Stimulated activated CD4-positive, alpha-beta T cell treated with anti-CD3 and anti-CD28 coated beads, Interleukin-4, amount 100 ng/mL, for 4 hours (primary cell): ENCODE measurements around the gene OMP.
"Not testable (repeated sequence)": the region's sequence is repeated elsewhere in the genome, so short reads cannot be mapped to it uniquely, and the experiment has no call there.

ENCODE experiments used
- DNase-seq, 2 experiments: peaks; one replicate each; pipeline ENCODE4 v3.0.0-alpha.2; 2020

The OMP gene

DNA sequence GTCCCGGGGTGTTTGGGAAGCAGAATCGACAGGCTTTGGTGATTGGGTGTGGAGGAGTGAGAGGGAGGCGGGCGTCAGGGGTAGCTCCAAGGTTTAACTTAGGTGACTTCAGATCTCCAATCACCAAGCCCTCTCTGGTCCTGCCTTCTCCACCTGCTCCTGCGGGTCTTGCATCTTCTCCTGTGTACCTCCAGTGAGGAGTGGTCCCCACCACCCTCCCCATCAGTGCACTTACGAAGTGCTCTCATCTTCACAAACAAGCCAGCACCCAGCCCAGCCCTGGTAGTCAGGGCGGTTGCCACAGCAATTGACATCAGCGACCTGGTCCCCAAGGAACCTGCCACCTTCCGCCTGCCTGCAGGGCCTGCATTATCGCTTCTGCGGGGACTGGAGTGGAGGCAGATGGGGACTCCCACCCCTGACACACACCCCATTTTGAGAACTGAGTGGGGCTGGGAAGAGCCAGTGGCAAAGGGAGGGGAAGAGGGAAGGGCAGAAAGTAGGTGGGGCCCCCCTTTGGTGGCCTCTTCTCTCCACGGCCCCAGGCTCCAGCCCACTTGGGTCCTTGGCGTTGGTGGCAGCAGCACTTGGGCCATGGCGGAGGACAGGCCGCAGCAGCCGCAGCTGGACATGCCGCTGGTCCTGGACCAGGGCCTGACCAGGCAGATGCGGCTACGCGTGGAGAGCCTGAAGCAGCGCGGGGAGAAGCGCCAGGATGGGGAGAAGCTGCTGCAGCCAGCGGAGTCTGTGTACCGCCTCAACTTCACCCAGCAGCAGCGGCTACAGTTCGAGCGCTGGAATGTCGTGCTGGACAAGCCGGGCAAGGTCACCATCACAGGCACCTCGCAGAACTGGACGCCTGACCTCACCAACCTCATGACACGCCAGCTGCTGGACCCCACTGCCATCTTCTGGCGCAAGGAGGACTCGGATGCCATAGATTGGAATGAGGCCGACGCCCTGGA lies at the start of gene OMP:
Gene OMP, plus strand, starts transcription at position 595 of the 965 bp plus-strand sequence. Its CDS starts 0 bp downstream, at position 595.
- DNase-seq = no peak

DNA sequence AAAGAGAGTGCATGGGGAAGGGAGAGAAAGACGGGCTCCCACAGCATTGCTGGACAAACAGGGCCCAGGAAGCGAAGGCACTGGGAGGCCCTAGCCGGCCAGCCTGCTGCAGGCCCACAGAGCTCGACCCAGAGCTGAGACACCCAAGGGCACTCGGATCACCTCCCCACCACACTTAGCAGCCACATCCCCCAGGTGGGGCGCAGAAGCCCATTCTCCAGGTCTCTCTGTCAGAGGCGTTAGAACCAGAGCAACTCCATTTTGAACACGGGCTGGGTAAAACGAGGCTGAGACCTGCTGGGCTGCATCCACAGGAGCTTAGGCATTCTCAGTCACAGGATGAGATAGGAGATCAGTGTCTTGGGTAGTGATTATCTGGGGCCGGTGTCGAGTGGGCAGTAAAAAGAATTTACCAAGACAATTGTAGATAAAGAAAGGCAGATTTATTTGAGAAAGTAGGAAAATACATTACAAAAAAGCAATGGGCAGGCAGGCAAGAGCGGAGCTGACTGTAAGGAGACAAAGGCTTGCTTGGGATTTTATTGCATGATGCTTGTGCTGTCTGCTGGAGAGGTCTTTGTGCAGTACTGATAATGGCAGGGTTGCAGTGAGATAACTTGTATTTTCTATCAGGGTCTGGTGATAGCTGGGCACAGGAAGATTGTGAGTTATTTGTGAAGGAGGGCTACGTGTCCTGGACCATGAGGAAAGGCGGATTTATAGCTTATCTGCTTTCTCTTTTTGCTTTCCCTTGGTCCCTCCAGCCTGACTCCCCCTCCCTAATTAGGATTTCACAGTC lies 49.2 kb upstream of the OMP start:
- no peak for DNase-seq

DNA sequence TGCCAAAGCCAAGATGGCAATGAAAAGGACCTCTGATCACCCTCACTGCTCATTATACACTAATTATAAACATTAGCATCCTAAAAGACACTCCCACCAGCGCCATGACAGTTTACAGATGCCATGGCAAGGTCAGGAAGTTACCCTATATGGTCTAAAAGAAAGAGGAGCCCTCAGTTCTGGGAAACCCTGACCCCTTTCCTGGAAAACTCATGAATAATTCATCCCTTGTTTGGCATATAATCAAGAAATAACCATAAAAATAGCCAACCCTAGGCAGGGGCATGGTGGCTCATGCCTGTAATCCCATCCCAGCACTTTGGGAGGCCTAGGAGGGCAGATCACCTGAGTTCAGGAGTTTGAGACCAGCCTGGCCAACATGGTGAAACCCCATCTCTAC lies 48.6 kb upstream of the OMP start:
- no peak for DNase-seq

DNA sequence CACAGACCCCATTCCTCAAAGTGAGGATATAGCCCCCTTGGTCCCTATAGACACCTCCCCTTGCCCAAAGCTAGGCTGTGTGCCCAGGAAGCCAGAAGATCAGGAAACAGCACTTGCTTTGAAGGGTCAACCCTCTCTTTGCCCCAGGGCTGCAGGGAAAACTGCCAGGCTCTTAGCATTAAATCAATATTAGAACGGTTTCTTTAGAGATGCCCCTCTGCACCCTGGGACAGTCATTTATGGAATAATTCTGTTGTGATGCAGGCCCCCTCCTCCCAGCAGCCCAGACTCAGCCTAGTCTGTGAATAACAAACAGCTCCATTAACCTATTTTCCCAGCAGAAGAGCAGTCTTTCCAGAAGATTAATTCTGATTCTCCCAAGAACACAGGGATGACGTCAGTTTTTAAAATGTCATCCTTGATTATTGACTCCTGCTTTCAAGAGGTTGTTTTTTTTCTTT lies 47.5 kb upstream of the OMP start:
- no peak for DNase-seq

DNA sequence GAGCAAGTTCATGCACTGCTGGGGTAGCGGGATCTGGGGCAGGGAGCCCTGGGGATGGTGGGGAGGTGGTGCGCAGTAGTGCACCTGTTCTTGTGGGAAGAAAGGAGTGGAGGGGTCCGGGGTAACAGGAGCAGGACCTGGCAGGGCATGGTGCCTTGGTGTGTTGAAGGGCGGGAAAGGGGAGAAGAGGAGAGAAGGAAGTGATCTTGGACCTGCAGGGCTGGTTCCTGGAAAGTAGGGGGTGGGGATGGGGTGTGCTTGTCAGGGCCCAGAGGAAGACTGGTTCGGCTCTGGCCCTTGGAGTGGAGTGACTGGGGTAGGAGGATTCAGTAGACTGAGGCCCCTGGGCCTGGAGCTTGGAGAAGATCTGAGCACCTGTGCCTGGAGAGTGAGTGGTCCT lies 46.7 kb upstream of the OMP start:
- no peak for DNase-seq

- no peak for DNase-seq
These were observed 45.7 kb upstream of the OMP start for GRCh38 chr11:77056814-77057402.

GRCh38 chr11:77057938-77058474 lies 44.6 kb upstream of the OMP start:
- no peak for DNase-seq

GRCh38 chr11:77058900-77059299 lies 43.7 kb upstream of the OMP start:
- DNase-seq = no peak

- no peak for DNase-seq
These were observed 42.8 kb upstream of the OMP start for GRCh38 chr11:77059806-77060205.

GRCh38 chr11:77060234-77060633 lies 42.4 kb upstream of the OMP start:
- DNase-seq = no peak

GRCh38 chr11:77061258-77061657 lies 41.4 kb upstream of the OMP start:
- not testable (repeated sequence) for DNase-seq

GRCh38 chr11:77062924-77063323 lies 39.7 kb upstream of the OMP start:
- DNase-seq = no peak

- DNase-seq = no peak
These were observed 39.2 kb upstream of the OMP start for GRCh38 chr11:77063407-77063806.

- no peak for DNase-seq
These were observed 38.8 kb upstream of the OMP start for GRCh38 chr11:77063861-77064260.

DNA sequence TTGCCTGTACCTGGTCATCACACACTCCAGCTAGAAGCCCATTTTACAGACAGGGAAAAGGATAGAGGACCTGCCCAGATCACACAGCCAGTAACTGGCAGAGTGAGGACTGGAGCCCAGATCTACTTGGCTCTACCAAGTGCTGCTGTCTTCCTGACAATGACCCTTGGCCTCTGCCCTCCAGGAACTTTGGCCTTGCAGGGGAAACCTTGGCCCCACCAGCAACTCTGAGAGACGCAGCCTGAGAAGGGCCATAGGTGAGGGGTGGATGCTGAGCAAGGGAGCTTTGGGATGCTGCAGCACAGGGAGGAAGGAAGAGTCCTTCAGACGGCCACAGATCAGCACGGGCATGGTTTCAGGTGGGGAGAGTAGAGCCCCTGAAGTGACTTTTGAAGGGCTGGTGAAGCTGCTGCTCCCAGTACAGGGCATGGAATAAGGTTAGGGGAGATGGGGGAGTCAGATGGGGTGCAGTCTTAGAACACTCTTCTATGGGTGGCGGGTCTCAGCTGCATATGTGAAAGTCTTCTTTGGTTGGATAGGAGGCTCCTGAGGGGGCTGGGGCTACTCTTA lies 37.9 kb upstream of the OMP start:
- DNase-seq = no peak

GRCh38 chr11:77065878-77066228 lies 36.8 kb upstream of the OMP start:
- peak in 1 of 2 experiments; percentile 14 for DNase-seq

DNA sequence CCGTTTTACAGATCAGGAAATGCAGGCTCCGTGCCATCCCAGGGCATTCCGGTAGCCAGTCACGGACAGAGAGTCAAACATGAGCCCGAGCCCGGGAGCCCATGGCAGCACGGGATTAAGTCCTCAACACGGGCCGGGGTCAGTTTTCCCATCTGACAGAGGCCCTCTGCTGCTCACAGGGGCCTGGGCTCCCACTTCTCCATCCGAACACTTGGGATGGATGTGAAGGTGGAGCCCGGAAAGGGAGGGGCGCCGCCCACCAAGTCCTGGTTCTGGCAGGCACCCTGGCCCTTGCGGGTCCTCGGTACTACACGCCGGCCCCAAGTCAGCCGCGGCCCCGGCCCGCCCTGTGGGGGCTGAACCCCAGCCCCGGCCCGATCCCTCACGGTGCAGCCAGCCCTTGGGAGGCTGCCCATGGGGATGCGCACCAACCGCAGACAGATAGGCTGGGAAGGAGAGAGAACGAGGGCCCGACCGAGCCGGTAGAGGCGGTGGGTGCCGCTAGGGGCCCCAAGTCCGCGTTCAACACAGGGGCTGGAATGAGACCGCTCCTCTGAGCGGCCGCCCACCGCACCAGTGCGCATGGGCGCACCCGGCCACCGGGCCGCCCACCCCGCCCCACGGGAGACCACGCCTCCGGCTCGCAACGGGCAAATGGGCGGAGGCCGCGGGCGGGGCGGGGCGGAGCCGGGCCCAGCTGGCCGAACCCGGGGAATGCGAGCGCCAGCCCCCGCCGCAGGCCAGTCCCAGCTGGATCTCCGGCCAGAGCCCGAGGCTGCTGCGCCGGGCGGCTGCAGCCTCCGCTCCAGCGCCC lies 36.2 kb upstream of the OMP start, which contains the start of gene CAPN5:
Gene CAPN5, plus strand, starts transcription at position 743 of the 814 bp plus-strand sequence. CDS start 17,916 bp downstream, outside the sequence.
- DNase-seq = peak; percentile 80 to 90

- no peak for DNase-seq
These were observed 34.7 kb upstream of the OMP start for GRCh38 chr11:77067861-77068443.

DNA sequence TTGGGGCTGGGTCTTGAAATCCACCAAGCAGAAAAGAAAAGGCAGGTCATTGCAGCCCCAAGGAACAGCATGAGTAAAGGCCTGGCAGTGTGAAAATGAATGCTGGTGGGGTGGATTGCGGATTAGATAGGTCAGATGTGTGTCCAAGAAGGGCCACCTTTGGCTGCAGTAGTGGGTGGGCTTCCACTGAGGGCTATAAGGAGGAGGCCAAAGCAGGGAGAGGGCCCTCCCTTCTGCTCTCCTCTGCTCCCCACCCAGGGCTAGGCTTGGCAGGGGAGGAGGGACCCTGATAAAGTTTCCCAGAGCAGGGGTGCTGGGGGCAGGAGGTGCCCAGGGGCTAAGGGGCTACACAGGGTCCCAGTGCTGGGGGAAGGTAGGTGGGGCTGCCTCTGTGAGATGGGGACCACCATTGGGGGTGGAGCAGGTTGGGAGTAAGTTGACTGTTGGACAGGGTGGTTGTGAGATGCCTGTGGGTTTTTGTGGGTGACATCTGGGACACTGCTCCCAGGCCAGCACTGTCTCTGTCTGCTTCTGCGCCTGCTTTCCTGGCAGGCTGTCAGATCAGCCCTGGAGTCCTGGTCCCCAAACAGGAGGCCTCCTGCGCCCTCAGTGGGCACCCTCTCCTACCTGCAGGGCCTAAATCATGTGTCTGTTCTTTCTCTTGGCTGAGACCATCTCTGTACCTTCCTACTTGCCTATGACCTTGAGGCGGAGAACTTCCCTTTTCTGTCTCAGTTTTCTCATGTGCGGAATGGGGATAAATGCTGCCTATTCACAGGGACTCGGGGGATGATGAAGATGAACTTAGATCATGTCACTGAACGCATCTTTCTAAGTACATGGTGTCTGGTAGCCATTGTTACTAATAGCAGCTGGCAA lies 33.9 kb upstream of the OMP start:
- no peak for DNase-seq

- DNase-seq = no peak
These were observed 33.2 kb upstream of the OMP start for GRCh38 chr11:77069336-77069968.
